Stimulated activated CD4-positive, alpha-beta T cell treated with anti-CD3 and anti-CD28 coated beads, Interleukin-1b, Interleukin-23, amount 100 ng/mL, for 48 hours (primary cell): Measurements from ENCODE around the gene LSM3.
A peak's percentile ranks its signal among the peaks of the same experiment; 100 is the strongest.

ENCODE experiments used
- DNase-seq: peaks from one replicate; pipeline ENCODE4 v3.0.0-alpha.2; 2020

Gene LSM3

DNA sequence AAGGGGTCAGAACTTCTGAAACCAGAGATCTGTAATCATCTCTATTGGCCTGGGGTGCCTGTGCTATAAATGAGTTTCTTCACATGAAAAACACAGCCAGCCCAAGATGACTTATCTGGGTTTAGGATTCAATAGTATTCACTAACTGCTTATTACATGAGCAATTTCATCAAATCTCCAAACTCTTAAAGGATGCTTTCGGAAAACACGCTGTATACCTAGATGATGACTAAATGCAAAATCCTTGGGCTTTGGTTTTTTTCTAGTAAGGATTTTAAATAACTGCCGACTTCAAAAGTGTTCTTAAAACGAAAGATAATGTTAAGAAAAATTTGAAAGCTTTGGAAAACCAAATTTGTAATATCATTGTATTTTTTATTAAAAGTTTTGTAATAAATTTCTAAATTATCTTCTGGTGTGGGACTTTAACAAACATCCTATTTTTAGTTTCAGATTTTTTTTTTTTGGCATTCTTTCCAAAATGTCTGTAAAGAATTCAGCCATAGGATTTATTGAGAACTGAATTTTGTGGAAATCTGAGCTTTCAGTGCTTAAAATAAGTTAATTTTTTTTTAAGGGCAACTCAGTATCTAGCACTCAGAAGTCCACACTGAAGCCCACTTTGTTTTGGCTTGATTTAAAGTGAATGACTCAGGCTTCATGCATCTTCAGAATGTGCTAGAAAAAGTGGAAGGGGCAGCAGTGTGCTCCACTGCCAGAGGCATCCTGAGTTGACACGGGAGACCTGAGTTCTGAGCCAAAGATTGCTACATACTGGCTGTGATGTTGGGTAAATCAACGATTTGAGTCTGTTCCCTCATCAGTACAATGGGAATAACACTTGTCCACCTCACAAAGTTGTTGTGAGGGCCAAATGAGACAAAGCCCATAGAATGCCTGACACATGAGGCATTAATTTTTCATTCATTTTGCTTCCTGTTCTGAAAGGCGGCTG lies 35.1 kb upstream of the LSM3 start:
- no peak for DNase-seq

- DNase-seq, result peak; percentile 61
Observed at GRCh38 chr3:14144423-14145075, 34.1 kb upstream of the LSM3 start.

DNA sequence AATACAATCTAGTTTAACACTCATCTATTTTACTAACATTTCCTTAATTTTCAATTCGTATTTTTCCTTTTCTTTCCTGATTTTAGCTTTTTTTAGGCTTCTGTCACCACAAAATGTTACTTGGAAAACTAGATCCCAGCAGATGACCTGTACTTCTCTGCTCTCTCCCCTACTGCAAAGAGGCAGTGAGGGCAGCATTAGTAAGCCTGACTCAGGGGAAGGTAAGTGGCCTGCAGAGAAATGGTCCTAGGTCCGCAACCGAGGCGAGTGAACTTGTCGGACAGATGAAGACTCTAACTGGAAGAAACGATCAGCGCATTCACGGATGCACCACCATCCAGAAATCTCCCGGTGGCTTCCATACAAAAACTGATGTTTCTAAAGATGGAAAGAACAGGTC lies 33.4 kb upstream of the LSM3 start:
- DNase-seq, result no peak

- no peak for DNase-seq
Observed at GRCh38 chr3:14145670-14146380, 32.8 kb upstream of the LSM3 start.

GRCh38 chr3:14146381-14147065 lies 32.1 kb upstream of the LSM3 start:
- no peak for DNase-seq

- no peak for DNase-seq
Observed at GRCh38 chr3:14147066-14147435, 31.6 kb upstream of the LSM3 start.

- no peak for DNase-seq
Observed at GRCh38 chr3:14147617-14148016, 31.0 kb upstream of the LSM3 start.

DNA sequence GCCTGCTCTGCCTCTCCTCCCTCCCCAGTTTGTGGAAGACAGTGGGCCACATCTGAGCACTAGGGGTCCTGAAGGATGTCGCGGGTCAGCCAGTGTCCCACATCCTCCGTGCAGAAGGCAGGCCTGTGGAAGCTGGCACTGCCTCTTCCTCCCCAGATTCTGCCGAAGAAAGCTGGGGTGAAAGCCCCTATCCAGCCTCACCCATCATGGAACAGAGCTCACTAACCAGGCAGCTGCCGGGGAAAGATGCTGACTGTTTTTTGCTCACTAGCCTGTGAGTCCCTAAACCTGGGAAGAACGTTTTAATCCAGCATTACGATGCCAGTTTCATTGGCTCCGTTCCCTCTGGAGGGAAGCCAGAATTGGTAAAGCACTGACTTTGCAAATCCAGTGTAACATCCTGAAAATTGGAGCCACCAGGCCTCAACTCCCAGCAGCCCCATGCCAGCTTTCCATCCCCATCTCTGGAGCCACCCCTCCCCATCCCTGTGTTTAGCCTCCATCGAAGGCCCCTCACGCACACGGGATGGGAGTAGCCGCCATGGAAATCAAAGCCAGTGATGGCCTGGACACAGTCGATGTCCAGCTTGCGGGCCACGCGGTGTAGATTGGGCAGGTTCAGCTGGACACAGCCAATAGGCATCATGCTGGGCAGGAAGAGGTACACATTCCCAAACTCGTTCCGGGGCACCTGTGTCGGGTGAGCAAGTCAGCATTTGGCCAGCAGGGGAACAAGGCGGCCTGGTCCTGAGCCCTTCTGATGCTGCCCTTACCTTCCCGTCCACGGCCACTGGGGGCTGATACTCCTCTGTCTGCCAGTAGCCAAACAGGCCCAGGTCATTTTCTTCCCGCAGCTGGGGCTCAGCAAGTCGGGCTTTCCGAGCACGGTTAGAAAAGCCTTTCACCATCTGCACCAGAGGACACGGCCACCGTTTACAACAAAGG lies 30.3 kb upstream of the LSM3 start:
- no peak for DNase-seq

- no peak for DNase-seq
Observed at GRCh38 chr3:14150078-14150477, 28.5 kb upstream of the LSM3 start.

GRCh38 chr3:14150491-14151230 lies 28.0 kb upstream of the LSM3 start:
- no peak for DNase-seq

GRCh38 chr3:14151471-14152083 lies 27.0 kb upstream of the LSM3 start:
- no peak for DNase-seq

GRCh38 chr3:14152233-14152962 lies 26.2 kb upstream of the LSM3 start:
- no peak for DNase-seq

- DNase-seq, result no peak
Observed at GRCh38 chr3:14152963-14153355, 25.7 kb upstream of the LSM3 start.

DNA sequence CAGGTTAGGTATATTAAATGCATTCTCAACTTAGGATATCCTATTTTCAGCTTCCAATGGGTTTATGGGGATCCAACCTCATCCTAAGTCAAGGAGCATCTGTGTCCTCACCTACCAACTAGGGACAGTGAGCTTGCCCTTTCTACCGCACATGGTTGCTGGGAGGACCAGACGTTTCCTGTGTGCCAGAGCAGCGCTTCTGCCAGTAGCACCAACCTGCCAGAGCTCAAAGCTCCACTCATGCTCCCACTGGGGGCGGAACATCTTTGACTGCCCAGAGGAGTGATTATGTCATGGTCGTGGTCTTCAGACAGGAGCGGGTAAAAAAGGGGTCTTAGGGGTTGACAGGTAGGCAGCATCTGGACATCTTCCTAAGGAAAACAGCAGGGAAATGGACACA lies 25.0 kb upstream of the LSM3 start:
- DNase-seq, result no peak

- no peak for DNase-seq
Observed at GRCh38 chr3:14154276-14154675, 24.3 kb upstream of the LSM3 start.

DNA sequence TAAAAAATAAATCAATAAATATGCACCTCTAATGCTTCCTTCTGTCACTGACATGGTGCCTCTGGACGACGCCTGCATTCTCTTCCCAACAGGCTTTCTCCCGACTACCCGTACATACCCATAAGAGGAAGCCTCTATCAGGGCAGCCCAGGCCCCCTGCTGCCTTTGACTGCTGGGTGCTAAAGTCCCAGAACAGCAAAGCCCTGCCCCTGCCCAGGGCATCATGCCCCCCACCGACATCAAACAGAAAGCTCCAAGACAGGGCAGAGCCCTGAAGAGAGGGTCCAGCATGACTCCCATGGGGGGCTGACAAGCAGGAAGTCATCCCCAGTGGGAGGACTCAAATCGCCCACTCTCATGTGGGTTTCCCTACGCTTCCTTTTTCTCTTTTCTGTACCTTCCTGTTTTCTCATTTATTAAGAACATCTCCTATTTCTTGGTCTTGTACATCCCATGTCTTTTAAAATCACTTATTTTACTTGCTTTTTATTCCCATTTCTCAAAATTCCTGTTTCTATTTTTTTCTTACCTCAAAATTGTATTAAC lies 23.6 kb upstream of the LSM3 start:
- DNase-seq, result no peak

DNA sequence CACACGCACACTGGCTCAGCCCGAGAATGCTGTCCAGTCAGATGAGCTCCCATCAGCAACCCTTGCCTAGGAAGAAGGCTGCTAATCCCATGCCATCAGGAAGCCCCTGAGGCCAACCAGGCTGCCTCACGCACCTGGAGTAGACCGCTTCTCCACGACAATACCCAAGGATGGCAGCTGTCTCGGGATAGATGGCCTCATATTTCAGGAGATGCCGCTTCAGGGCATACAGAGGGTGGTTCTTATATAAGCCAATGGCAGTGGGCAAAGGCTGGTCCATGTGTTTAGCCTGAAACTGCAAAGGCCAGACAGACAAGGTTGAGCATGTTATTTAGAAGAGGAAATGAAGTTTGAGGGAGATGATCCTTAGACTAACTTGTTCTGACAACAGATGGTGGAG lies 22.4 kb upstream of the LSM3 start:
- DNase-seq, result no peak

GRCh38 chr3:14156843-14157561 lies 21.6 kb upstream of the LSM3 start:
- no peak for DNase-seq

DNA sequence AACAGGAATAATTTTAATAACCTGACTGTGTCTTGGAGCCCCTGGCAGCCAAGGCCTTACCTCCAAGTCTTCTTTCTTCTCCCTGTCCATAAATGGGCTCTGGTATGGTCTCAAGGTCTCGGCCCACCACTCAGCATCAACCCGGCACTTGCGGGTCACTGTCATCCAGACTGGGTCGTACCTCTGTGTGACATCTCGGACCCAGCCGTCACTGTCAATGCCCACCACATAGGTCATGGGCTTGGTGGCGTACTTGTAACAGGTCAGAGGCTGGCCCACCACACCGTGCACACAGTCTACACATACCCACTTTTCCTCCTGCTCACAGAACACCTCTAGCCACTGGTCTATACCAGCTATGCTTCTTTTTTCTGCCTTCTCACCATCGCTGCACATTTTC lies 20.7 kb upstream of the LSM3 start:
- no peak for DNase-seq
